ENCODE measurements around the gene PVALB.

The PVALB gene

DNA sequence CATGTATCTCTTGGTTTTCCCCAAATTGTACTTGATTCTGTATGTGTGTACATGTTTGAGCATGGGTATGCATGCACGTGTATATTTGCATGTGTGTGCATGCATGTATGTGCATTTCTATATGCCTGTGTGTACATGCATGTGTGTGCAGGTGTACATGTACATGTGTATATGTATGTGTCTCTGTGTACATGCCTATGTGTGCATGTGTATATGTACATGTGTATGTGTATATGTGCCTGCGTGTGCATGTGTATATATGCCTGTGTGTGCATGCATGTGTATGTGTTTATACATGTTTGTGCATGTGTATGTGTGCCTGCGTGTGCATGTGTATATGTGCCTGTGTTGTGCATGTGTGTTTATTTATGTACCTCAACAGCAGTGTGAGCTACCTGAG lies 38.6 kb upstream of the PVALB start:
- POLR2A ChIA-PET = interaction anchor here (0.5 to 0.9 kb wide), 2 partner anchors 46 to 73 kb away, joined by 4 to 7 read pairs; no protein-coding TSS in a partner anchor
- Histone ChIP-seq H3K4me3 (ENCODE audit: low read depth, low read length) (no peak overlapping the region), H3K4me1 (ENCODE audit: control insufficient read depth, insufficient read depth, low read length) (0 out of 2 replicates have a peak, but pooled peaks cover 3% of the 10 kb centered on the region), H3K9me3 (ENCODE audit: control insufficient read depth, insufficient read depth, low read depth, low read length) (no peaks in the 10 kb centered on the region), H3K36me3 (ENCODE audit: control insufficient read depth in 2 of 2, insufficient read depth in 1 of 2, low read length in 2 of 2) (no peaks in the 10 kb centered on the region), H3K27ac (ENCODE audit: extremely low read depth, low read depth, low read length) (no peak overlapping the region)
- CTCF ChIA-PET = interaction anchor here (0.5 to 6.3 kb wide), 49 partner anchors 12 to 321 kb away, joined by 3 to 161 read pairs (median 10); partner anchors contain the start of gene IFT27
- TF ChIP-seq, protein P1, sequence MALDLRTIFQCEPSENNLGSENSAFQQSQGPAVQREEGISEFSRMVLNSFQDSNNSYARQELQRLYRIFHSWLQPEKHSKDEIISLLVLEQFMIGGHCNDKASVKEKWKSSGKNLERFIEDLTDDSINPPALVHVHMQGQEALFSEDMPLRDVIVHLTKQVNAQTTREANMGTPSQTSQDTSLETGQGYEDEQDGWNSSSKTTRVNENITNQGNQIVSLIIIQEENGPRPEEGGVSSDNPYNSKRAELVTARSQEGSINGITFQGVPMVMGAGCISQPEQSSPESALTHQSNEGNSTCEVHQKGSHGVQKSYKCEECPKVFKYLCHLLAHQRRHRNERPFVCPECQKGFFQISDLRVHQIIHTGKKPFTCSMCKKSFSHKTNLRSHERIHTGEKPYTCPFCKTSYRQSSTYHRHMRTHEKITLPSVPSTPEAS (tag by site-specific recombination; IDR thresholded peaks at IDR 0.05) = 0 out of 2 replicates have a peak, but pooled peaks have one; percentile 29
- TF ChIP-seq ZIC2 (tag by site-specific recombination; IDR thresholded peaks at IDR 0.05) = no peak

DNA sequence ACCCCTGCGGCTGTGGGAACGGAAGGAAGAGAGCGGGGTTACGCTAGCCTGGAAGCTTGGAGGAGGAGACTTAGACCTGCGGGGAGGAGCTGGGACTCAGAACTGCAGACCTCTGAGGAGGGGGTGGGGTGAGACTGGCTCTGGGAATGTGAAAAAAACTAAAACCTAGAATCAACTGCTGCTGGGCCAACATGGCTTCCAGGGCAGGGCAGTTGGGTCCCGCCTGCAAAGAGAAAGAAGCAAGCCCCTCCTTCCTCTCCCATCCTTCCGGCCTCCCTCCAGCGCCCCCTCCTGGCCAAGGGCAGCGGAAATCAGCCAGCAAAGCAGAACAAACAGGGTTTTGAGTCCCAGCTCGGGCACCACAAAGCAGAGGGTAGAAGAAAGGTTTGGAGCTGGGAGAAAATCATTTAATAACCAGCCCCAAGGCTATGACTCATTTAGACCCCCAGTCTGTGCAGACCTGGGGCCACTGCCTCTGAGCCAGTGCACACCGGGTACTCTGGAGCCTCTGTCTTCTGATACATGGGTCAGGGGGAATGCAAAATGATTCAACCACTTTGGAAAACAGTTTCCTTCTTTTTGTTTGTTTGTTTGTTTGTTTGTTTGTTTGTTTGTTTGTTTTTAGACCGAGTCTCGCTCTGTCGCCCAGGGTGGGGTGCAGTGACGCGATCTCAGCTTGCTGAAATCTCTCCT lies 36.7 kb upstream of the PVALB start:
- Histone ChIP-seq H3K36me3 (ENCODE audit: control insufficient read depth in 2 of 2, insufficient read depth in 1 of 2, low read length in 2 of 2) (no peaks in the 10 kb centered on the region), H3K9me3 (ENCODE audit: control insufficient read depth, insufficient read depth, low read depth, low read length) (no peaks in the 10 kb centered on the region), H3K27ac (ENCODE audit: extremely low read depth, low read depth, low read length) (no peak overlapping the region), H3K4me1 (ENCODE audit: control insufficient read depth, insufficient read depth, low read length) (0 out of 2 replicates have a peak, but pooled peaks cover 3% of the 10 kb centered on the region), H3K4me3 (ENCODE audit: low read depth, low read length) (no peak overlapping the region)
- CTCF ChIA-PET = interaction anchor here (0.6 to 5.1 kb wide), 43 partner anchors 8 to 344 kb away, joined by 3 to 56 read pairs (median 4); partner anchors contain the start of genes IFT27 and NCF4
- POLR2A ChIA-PET = no interaction called here
- TF ChIP-seq, protein P2, sequence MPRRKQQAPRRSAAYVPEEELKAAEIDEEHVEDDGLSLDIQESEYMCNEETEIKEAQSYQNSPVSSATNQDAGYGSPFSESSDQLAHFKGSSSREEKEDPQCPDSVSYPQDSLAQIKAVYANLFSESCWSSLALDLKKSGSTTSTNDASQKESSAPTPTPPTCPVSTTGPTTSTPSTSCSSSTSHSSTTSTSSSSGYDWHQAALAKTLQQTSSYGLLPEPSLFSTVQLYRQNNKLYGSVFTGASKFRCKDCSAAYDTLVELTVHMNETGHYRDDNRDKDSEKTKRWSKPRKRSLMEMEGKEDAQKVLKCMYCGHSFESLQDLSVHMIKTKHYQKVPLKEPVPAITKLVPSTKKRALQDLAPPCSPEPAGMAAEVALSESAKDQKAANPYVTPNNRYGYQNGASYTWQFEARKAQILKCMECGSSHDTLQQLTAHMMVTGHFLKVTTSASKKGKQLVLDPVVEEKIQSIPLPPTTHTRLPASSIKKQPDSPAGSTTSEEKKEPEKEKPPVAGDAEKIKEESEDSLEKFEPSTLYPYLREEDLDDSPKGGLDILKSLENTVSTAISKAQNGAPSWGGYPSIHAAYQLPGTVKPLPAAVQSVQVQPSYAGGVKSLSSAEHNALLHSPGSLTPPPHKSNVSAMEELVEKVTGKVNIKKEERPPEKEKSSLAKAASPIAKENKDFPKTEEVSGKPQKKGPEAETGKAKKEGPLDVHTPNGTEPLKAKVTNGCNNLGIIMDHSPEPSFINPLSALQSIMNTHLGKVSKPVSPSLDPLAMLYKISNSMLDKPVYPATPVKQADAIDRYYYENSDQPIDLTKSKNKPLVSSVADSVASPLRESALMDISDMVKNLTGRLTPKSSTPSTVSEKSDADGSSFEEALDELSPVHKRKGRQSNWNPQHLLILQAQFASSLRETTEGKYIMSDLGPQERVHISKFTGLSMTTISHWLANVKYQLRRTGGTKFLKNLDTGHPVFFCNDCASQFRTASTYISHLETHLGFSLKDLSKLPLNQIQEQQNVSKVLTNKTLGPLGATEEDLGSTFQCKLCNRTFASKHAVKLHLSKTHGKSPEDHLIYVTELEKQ (tag by site-specific recombination; IDR thresholded peaks at IDR 0.05; ENCODE audit: borderline replicate concordance) = no peak
- TF ChIP-seq, protein P3, sequence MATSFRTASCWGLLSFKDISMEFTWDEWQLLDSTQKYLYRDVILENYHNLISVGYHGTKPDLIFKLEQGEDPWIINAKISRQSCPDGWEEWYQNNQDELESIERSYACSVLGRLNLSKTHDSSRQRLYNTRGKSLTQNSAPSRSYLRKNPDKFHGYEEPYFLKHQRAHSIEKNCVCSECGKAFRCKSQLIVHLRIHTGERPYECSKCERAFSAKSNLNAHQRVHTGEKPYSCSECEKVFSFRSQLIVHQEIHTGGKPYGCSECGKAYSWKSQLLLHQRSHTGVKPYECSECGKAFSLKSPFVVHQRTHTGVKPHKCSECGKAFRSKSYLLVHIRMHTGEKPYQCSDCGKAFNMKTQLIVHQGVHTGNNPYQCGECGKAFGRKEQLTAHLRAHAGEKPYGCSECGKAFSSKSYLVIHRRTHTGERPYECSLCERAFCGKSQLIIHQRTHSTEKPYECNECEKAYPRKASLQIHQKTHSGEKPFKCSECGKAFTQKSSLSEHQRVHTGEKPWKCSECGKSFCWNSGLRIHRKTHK (tag by site-specific recombination; IDR thresholded peaks at IDR 0.05) = no peak
- TF ChIP-seq ZNF654 (tag by site-specific recombination; IDR thresholded peaks at IDR 0.05; ENCODE audit: low read depth) = peak; percentile 38
- TF ChIP-seq ZBTB48 (tag by site-specific recombination; IDR thresholded peaks at IDR 0.05) = no peak
- no peak for TF ChIP-seq ZBTB8A (tag by site-specific recombination; IDR thresholded peaks at IDR 0.05)
- TF ChIP-seq, protein P4, sequence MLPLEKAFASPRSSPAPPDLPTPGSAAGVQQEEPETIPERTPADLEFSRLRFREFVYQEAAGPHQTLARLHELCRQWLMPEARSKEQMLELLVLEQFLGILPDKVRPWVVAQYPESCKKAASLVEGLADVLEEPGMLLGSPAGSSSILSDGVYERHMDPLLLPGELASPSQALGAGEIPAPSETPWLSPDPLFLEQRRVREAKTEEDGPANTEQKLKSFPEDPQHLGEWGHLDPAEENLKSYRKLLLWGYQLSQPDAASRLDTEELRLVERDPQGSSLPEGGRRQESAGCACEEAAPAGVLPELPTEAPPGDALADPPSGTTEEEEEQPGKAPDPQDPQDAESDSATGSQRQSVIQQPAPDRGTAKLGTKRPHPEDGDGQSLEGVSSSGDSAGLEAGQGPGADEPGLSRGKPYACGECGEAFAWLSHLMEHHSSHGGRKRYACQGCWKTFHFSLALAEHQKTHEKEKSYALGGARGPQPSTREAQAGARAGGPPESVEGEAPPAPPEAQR (tag by site-specific recombination; IDR thresholded peaks at IDR 0.05) = no peak
- TF ChIP-seq, protein P5, sequence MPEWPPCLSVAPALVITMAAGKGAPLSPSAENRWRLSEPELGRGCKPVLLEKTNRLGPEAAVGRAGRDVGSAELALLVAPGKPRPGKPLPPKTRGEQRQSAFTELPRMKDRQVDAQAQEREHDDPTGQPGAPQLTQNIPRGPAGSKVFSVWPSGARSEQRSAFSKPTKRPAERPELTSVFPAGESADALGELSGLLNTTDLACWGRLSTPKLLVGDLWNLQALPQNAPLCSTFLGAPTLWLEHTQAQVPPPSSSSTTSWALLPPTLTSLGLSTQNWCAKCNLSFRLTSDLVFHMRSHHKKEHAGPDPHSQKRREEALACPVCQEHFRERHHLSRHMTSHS (tag by site-specific recombination; IDR thresholded peaks at IDR 0.05) = no peak
- TF ChIP-seq, protein P6, sequence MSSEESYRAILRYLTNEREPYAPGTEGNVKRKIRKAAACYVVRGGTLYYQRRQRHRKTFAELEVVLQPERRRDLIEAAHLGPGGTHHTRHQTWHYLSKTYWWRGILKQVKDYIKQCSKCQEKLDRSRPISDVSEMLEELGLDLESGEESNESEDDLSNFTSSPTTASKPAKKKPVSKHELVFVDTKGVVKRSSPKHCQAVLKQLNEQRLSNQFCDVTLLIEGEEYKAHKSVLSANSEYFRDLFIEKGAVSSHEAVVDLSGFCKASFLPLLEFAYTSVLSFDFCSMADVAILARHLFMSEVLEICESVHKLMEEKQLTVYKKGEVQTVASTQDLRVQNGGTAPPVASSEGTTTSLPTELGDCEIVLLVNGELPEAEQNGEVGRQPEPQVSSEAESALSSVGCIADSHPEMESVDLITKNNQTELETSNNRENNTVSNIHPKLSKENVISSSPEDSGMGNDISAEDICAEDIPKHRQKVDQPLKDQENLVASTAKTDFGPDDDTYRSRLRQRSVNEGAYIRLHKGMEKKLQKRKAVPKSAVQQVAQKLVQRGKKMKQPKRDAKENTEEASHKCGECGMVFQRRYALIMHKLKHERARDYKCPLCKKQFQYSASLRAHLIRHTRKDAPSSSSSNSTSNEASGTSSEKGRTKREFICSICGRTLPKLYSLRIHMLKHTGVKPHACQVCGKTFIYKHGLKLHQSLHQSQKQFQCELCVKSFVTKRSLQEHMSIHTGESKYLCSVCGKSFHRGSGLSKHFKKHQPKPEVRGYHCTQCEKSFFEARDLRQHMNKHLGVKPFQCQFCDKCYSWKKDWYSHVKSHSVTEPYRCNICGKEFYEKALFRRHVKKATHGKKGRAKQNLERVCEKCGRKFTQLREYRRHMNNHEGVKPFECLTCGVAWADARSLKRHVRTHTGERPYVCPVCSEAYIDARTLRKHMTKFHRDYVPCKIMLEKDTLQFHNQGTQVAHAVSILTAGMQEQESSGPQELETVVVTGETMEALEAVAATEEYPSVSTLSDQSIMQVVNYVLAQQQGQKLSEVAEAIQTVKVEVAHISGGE (tag by site-specific recombination; conservative IDR thresholded peaks at IDR 0.05; ENCODE audit: low read depth) = no peak
- TF ChIP-seq ZNF16 (tag by site-specific recombination; IDR thresholded peaks at IDR 0.05; ENCODE audit: low read depth) = no peak
- TF ChIP-seq ZNF19 (tag by site-specific recombination; IDR thresholded peaks at IDR 0.05; ENCODE audit: low read depth) = no peak
- TF ChIP-seq ZNF155 (tag by site-specific recombination; IDR thresholded peaks at IDR 0.05) = no peak
- TF ChIP-seq ZNF324 (tag by site-specific recombination; IDR thresholded peaks at IDR 0.05) = no peak
- no peak for TF ChIP-seq ZFP3 (tag by site-specific recombination; IDR thresholded peaks at IDR 0.05; ENCODE audit: low read depth)
- TF ChIP-seq, protein P7, sequence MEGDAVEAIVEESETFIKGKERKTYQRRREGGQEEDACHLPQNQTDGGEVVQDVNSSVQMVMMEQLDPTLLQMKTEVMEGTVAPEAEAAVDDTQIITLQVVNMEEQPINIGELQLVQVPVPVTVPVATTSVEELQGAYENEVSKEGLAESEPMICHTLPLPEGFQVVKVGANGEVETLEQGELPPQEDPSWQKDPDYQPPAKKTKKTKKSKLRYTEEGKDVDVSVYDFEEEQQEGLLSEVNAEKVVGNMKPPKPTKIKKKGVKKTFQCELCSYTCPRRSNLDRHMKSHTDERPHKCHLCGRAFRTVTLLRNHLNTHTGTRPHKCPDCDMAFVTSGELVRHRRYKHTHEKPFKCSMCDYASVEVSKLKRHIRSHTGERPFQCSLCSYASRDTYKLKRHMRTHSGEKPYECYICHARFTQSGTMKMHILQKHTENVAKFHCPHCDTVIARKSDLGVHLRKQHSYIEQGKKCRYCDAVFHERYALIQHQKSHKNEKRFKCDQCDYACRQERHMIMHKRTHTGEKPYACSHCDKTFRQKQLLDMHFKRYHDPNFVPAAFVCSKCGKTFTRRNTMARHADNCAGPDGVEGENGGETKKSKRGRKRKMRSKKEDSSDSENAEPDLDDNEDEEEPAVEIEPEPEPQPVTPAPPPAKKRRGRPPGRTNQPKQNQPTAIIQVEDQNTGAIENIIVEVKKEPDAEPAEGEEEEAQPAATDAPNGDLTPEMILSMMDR (tag by site-specific recombination; IDR thresholded peaks at IDR 0.05) = peak; percentile 46
- TF ChIP-seq SETDB1 (IDR thresholded peaks at IDR 0.05; ENCODE audit: insufficient read length, low read length) = no peak
- TF ChIP-seq ZNF501 (tag by site-specific recombination; IDR thresholded peaks at IDR 0.05) = no peak
- no peak for TF ChIP-seq HOXC10 (CRISPR knock-in tag; IDR thresholded peaks at IDR 0.05)

Measured in HEK293 (cell line).